Loucy (cell line): ENCODE results near the gene RPTOR.

Experiments
- H2AFZ ChIP-seq: fragments of 200-600 bp; sonication (generic); 2 replicates; pipeline ENCODE4 v1.6.0; 2016; ENCODE audit warnings: antibody characterized with exemption, mild to moderate bottlenecking, low read length, moderate library complexity
- H3F3A ChIP-seq: fragments of 200-600 bp; 2 replicates; pipeline ENCODE4 v1.6.0; 2016; ENCODE audit warnings: antibody characterized with exemption, low read depth, mild to moderate bottlenecking
- H3K27me3 ChIP-seq: fragments of 200-600 bp; sonication (generic); 2 replicates; pipeline ENCODE4 v1.6.1; 2014; ENCODE audit warnings: low read length, mild to moderate bottlenecking; ENCODE audit not compliant: insufficient read depth, poor library complexity, severe bottlenecking
- H3K36me3 ChIP-seq: fragments of 200-600 bp; sonication (generic); 2 replicates; pipeline ENCODE4 v1.6.1; 2016; ENCODE audit warnings: low read length; ENCODE audit not compliant: insufficient read depth
- H3K4me1 ChIP-seq: fragments of 200-600 bp; sonication (generic); 2 replicates; pipeline ENCODE4 v1.5.1; 2014; ENCODE audit warnings: low read length, mild to moderate bottlenecking; ENCODE audit not compliant: insufficient read depth, poor library complexity, severe bottlenecking
- H3K4me2 ChIP-seq: fragments of 200-600 bp; sonication (generic); 2 replicates; pipeline ENCODE4 v1.6.0; 2014; ENCODE audit warnings: antibody characterized with exemption, low read length, low read depth, mild to moderate bottlenecking; ENCODE audit not compliant: poor library complexity, severe bottlenecking
- H3K4me3 ChIP-seq: fragments of 200-600 bp; sonication (generic); 2 replicates; pipeline ENCODE4 v1.5.1; 2014; ENCODE audit warnings: low read length, mild to moderate bottlenecking, mixed read lengths; ENCODE audit not compliant: poor library complexity, severe bottlenecking
- H3K79me2 ChIP-seq: fragments of 200-600 bp; sonication (generic); 2 replicates; pipeline ENCODE4 v1.6.1; 2014; ENCODE audit warnings: low read length; ENCODE audit not compliant: insufficient read depth
- H3K9ac ChIP-seq: fragments of 200-600 bp; sonication (generic); 2 replicates; pipeline ENCODE4 v1.6.0; 2014; ENCODE audit warnings: mild to moderate bottlenecking, low read depth, low read length, moderate library complexity; ENCODE audit not compliant: poor library complexity, severe bottlenecking
- H3K9me2 ChIP-seq: fragments of 200-600 bp; sonication (generic); replicated peaks from 2 replicates; pipeline ENCODE4 v1.6.1; 2016; ENCODE audit warnings: low read depth, low read length, mixed read lengths
- H3K9me3 ChIP-seq: fragments of 200-600 bp; sonication (generic); 2 replicates; pipeline ENCODE4 v1.6.1; 2014; ENCODE audit warnings: mild to moderate bottlenecking, antibody characterized with exemption, low read length, low read depth; ENCODE audit not compliant: insufficient read depth
- H4K20me1 ChIP-seq: fragments of 200-600 bp; sonication (generic); 2 replicates; pipeline ENCODE4 v1.6.0; 2014; ENCODE audit warnings: antibody characterized with exemption, low read length, mild to moderate bottlenecking; ENCODE audit not compliant: insufficient read depth, poor library complexity, severe bottlenecking
- CTCF ChIP-seq: fragments of 200-600 bp; sonication (generic); conservative IDR thresholded peaks from 2 replicates; pipeline ENCODE4 v1.5.1; 2014; ENCODE audit warnings: mild to moderate bottlenecking, antibody characterized with exemption, low read length
- EZH2phosphoT487 ChIP-seq: fragments of 200-600 bp; IDR thresholded peaks from 2 replicates; pipeline ENCODE4 v1.6.1; 2018; ENCODE audit warnings: antibody characterized with exemption, mild to moderate bottlenecking, moderate library complexity, borderline replicate concordance

RPTOR gene

GRCh38 chr17:80559825-80560251 lies 15.2 kb downstream of the RPTOR start:
- H3K4me1 ChIP-seq, result no peaks in the 10 kb centered on the region
- no peak overlapping the region for H3K9ac ChIP-seq
- peaks cover 52% of the 10 kb centered on the region for H3K79me2 ChIP-seq
- no peaks in the 10 kb centered on the region for H3K9me2 ChIP-seq
- no peaks in the 10 kb centered on the region for H3K27me3 ChIP-seq
- no peak overlapping the region for H2AFZ ChIP-seq
- H3K9me3 ChIP-seq, result no peaks in the 10 kb centered on the region
- H4K20me1 ChIP-seq, result peaks cover 3% of the 10 kb centered on the region
- TF ChIP-seq EZH2phosphoT487, result no peak
- TF ChIP-seq CTCF, result no peak
- H3F3A ChIP-seq, result no peaks in the 10 kb centered on the region
- H3K4me2 ChIP-seq, result no peak overlapping the region
- no peak overlapping the region for H3K4me3 ChIP-seq
- H3K36me3 ChIP-seq, result no peaks in the 10 kb centered on the region; the same call in 1 of the 2 replicates

GRCh38 chr17:80561541-80562114 lies 17.0 kb downstream of the RPTOR start:
- Histone ChIP-seq H4K20me1 (peaks cover 3% of the 10 kb centered on the region), H3K9me2 (no peaks in the 10 kb centered on the region), H3K9ac (no peak overlapping the region), H3K9me3 (no peaks in the 10 kb centered on the region), H3K4me2 (no peak overlapping the region), H3K36me3 (no peaks in the 10 kb centered on the region), H3K27me3 (no peaks in the 10 kb centered on the region), H3F3A (no peaks in the 10 kb centered on the region), H3K4me3 (no peak overlapping the region), H3K79me2 (peaks cover 53% of the 10 kb centered on the region), H2AFZ (no peak overlapping the region), H3K4me1 (no peaks in the 10 kb centered on the region)
- TF ChIP-seq EZH2phosphoT487 (no peak), CTCF (no peak)

GRCh38 chr17:80564545-80564944 lies 19.9 kb downstream of the RPTOR start:
- no peak overlapping the region for H3K4me3 ChIP-seq
- no peaks in the 10 kb centered on the region for H3K9me2 ChIP-seq
- no peaks in the 10 kb centered on the region for H3K4me1 ChIP-seq
- peaks cover 3% of the 10 kb centered on the region for H4K20me1 ChIP-seq
- no peaks in the 10 kb centered on the region for H3K27me3 ChIP-seq
- no peaks in the 10 kb centered on the region for H3F3A ChIP-seq
- peaks cover 58% of the 10 kb centered on the region for H3K79me2 ChIP-seq
- H3K9ac ChIP-seq, result no peak overlapping the region
- no peaks in the 10 kb centered on the region for H3K9me3 ChIP-seq
- H3K36me3 ChIP-seq, result no peaks in the 10 kb centered on the region
- H3K4me2 ChIP-seq, result no peak overlapping the region
- H2AFZ ChIP-seq, result no peak overlapping the region
- TF ChIP-seq EZH2phosphoT487, result no peak
- TF ChIP-seq CTCF, result no peak
